Osteocyte (in vitro differentiated cells): ENCODE results near the gene LDLR. TPM values are rescaled to one million over a fixed set of nuclear protein-coding genes. Genes with fewer than 3 reads are reported as not detected.
"Not testable (repeated sequence)": the region's sequence is repeated elsewhere in the genome, so short reads cannot be mapped to it uniquely, and the experiment has no call there.

ENCODE experiments used
- DNase-seq: peaks from one replicate; pipeline ENCODE4 v3.0.0; 2021; ENCODE audit warnings: mixed read lengths; ENCODE audit not compliant: unreplicated experiment; ENCODE audit errors: extremely low spot score
- H3K27ac Mint-ChIP-seq: one replicate; pipeline ENCODE4 v1.8.0; 2021; ENCODE audit warnings: mild to moderate bottlenecking, mixed read lengths; ENCODE audit not compliant: unreplicated experiment
- H3K27me3 Mint-ChIP-seq: one replicate; pipeline ENCODE4 v1.8.0; 2021; ENCODE audit warnings: mixed read lengths; ENCODE audit not compliant: unreplicated experiment
- H3K36me3 Mint-ChIP-seq: one replicate; pipeline ENCODE4 v1.8.0; 2021; ENCODE audit warnings: mixed read lengths; ENCODE audit not compliant: unreplicated experiment
- H3K4me1 Mint-ChIP-seq: one replicate; pipeline ENCODE4 v1.8.0; 2021; ENCODE audit warnings: mixed read lengths; ENCODE audit not compliant: unreplicated experiment
- H3K4me3 Mint-ChIP-seq: one replicate; pipeline ENCODE4 v1.8.0; 2021; ENCODE audit warnings: mild to moderate bottlenecking, moderate library complexity, mixed read lengths; ENCODE audit not compliant: unreplicated experiment
- H3K9me3 Mint-ChIP-seq: one replicate; pipeline ENCODE4 v1.8.0; 2021; ENCODE audit warnings: mixed read lengths; ENCODE audit not compliant: unreplicated experiment
- CTCF ChIP-seq: fragments of 200-600 bp; sonication (generic); IDR thresholded peaks from 2 replicates; pipeline ENCODE4 v1.5.0; 2021; ENCODE audit warnings: antibody characterized with exemption, mild to moderate bottlenecking, moderate library complexity
- total RNA-seq: library from RNA; stranded (reverse); gene quantifications from 2 replicates; pipeline ENCODE4 v1.2.1, GENCODE V29; 2021

The LDLR gene
- total RNA-seq, 1 donor from 2014 or later, result 96.9 TPM

GRCh38 chr19:11088506-11089253 lies 583 bp upstream of the LDLR start:
- peak overlapping the region; percentile 88 for H3K4me3 Mint-ChIP-seq
- no peaks in the 10 kb centered on the region for H3K36me3 Mint-ChIP-seq
- peaks cover 65% of the 10 kb centered on the region for H3K4me1 Mint-ChIP-seq
- H3K9me3 Mint-ChIP-seq, result no peaks in the 10 kb centered on the region
- no peak for DNase-seq
- peak overlapping the region; percentile 96 for H3K27ac Mint-ChIP-seq
- H3K27me3 Mint-ChIP-seq, result no peaks in the 10 kb centered on the region
- no peak for TF ChIP-seq CTCF

- not testable (repeated sequence) for DNase-seq, H3K36me3 Mint-ChIP-seq, H3K9me3 Mint-ChIP-seq, H3K27me3 Mint-ChIP-seq
- Mint-ChIP-seq H3K27ac (peak overlapping the region; percentile 96), H3K4me3 (peak overlapping the region; percentile 88), H3K4me1 (peaks cover 63% of the 10 kb centered on the region)
Observed at GRCh38 chr19:11090014-11090263, 676 bp downstream of the LDLR start.

GRCh38 chr19:11090264-11090996 lies 1.2 kb downstream of the LDLR start:
- Mint-ChIP-seq H3K36me3 (peaks cover 6% of the 10 kb centered on the region), H3K27me3 (no peaks in the 10 kb centered on the region), H3K4me1 (peaks cover 63% of the 10 kb centered on the region), H3K4me3 (peak overlapping the region; percentile 88), H3K9me3 (no peaks in the 10 kb centered on the region), H3K27ac (peak overlapping the region; percentile 100)
- peak; percentile 97 for DNase-seq
- no peak for TF ChIP-seq CTCF

GRCh38 chr19:11090997-11091702 lies 1.9 kb downstream of the LDLR start:
- no peak for TF ChIP-seq CTCF
- no peaks in the 10 kb centered on the region for H3K27me3 Mint-ChIP-seq

GRCh38 chr19:11091703-11092153 lies 2.5 kb downstream of the LDLR start:
- no peaks in the 10 kb centered on the region for H3K9me3 Mint-ChIP-seq
- H3K27me3 Mint-ChIP-seq, result no peaks in the 10 kb centered on the region
- H3K4me3 Mint-ChIP-seq, result peak overlapping the region; percentile 84
- H3K4me1 Mint-ChIP-seq, result peaks cover 69% of the 10 kb centered on the region
- H3K36me3 Mint-ChIP-seq, result peaks cover 7% of the 10 kb centered on the region
- DNase-seq, result no peak
- H3K27ac Mint-ChIP-seq, result peak overlapping the region; percentile 100
- TF ChIP-seq CTCF, result no peak

More at GRCh38 chr19:11090997-11091702, 1.9 kb downstream of the LDLR start:
- Mint-ChIP-seq H3K36me3 (peaks cover 7% of the 10 kb centered on the region), H3K9me3 (no peaks in the 10 kb centered on the region), H3K27ac (peak overlapping the region; percentile 100), H3K4me3 (peak overlapping the region; percentile 84), H3K4me1 (peaks cover 63% of the 10 kb centered on the region)
- DNase-seq, result no peak
